Thyroid gland (tissue), 4 donors: ENCODE measurements around the gene CCR9.
"Not testable (repeated sequence)": the region's sequence is repeated elsewhere in the genome, so short reads cannot be mapped to it uniquely, and the experiment has no call there.

Experiments
- CTCF ChIP-seq, 6 experiments: fragments of 200-600 bp in 3 of 6; fragments of 450-650 bp in 3 of 6; sonication (generic) in 3 of 6; IDR thresholded peaks; one replicate each; pipeline ENCODE4 v1.5.1; 2016 to 2019; ENCODE audit warnings: antibody characterized with exemption in 6 of 6, mild to moderate bottlenecking in 2 of 6, inconsistent platforms in 1 of 6, moderate library complexity in 1 of 6
- POLR2A ChIP-seq, 2 donors: fragments of 450-650 bp; IDR thresholded peaks; one replicate each; pipeline ENCODE4 v1.6.1; 2017; ENCODE audit warnings: antibody characterized with exemption in 2 of 2, mild to moderate bottlenecking in 2 of 2, moderate library complexity in 1 of 2

GRCh38 chr3:45856323-45856722 lies 30.0 kb upstream of the CCR9 start:
- not testable (repeated sequence) for TF ChIP-seq CTCF, POLR2A (IDR thresholded peaks at IDR 0.05)
